SW 1271 (cell line): ENCODE data around the gene RWDD3.

Source experiments
- DNase-seq, 2 experiments: peaks; one replicate each; lab custom pipeline; 2025; lab: John Stamatoyannopoulos, UW

Gene RWDD3

GRCh38 chr1:95284420-95284819 lies 50.4 kb downstream of the RWDD3 start:
- no peak for DNase-seq

GRCh38 chr1:95286479-95286878 lies 52.5 kb downstream of the RWDD3 start:
- no peak for DNase-seq

GRCh38 chr1:95287081-95287480 lies 53.1 kb downstream of the RWDD3 start:
- no peak for DNase-seq

GRCh38 chr1:95287825-95288224 lies 53.8 kb downstream of the RWDD3 start:
- no peak for DNase-seq
